Activated CD8-positive, alpha-beta memory T cell treated with anti-CD3 and anti-CD28 coated beads for 1 hour (primary cell): ENCODE measurements around the gene DPP6.

Experiments used
- DNase-seq, 2 donors: peaks; one replicate each; pipeline ENCODE4 v3.0.0-alpha.2; 2020; ENCODE audit warnings: low read depth in 1 of 2; ENCODE audit errors: extremely low read depth in 1 of 2

DPP6 gene

GRCh38 chr7:154898973-154899855 lies 847.0 kb downstream of the DPP6 start:
- no peak for DNase-seq

- DNase-seq: no peak
Measured at GRCh38 chr7:154899862-154900261, 847.7 kb downstream of the DPP6 start.

- DNase-seq: no peak
Measured at GRCh38 chr7:154902600-154903082, 850.4 kb downstream of the DPP6 start.

- no peak for DNase-seq
Measured at GRCh38 chr7:154903083-154903731, 851.0 kb downstream of the DPP6 start.

- DNase-seq: no peak
Measured at GRCh38 chr7:154905146-154905545, 852.9 kb downstream of the DPP6 start.

- DNase-seq: no peak
Measured at GRCh38 chr7:154905615-154906014, 853.4 kb downstream of the DPP6 start.

GRCh38 chr7:154906201-154906600 lies 854.0 kb downstream of the DPP6 start:
- no peak for DNase-seq

GRCh38 chr7:154906736-154907355 lies 854.6 kb downstream of the DPP6 start:
- no peak for DNase-seq

GRCh38 chr7:154907651-154908620 lies 855.7 kb downstream of the DPP6 start:
- no peak for DNase-seq

- no peak for DNase-seq
Measured at GRCh38 chr7:154909241-154910105, 857.3 kb downstream of the DPP6 start.

- no peak for DNase-seq
Measured at GRCh38 chr7:154910125-154910524, 857.9 kb downstream of the DPP6 start.

GRCh38 chr7:154910977-154911376 lies 858.8 kb downstream of the DPP6 start:
- DNase-seq: no peak

GRCh38 chr7:154911411-154911810 lies 859.2 kb downstream of the DPP6 start:
- no peak for DNase-seq

GRCh38 chr7:154911862-154912455 lies 859.8 kb downstream of the DPP6 start:
- no peak for DNase-seq

- no peak for DNase-seq
Measured at GRCh38 chr7:154912871-154913637, 860.9 kb downstream of the DPP6 start.

- peak; percentile 72 to 82 for DNase-seq
Measured at GRCh38 chr7:154913638-154914307, 861.6 kb downstream of the DPP6 start.

GRCh38 chr7:154914308-154914995 lies 862.3 kb downstream of the DPP6 start:
- DNase-seq: no peak
